HG03521 (cell line): ENCODE data around the gene ZBED4.
A peak's percentile ranks its signal among the peaks of the same experiment; 100 is the strongest.
"Not testable (repeated sequence)": the region's sequence is repeated elsewhere in the genome, so short reads cannot be mapped to it uniquely, and the experiment has no call there.

Source experiments
- ATAC-seq: cut with Tn5 transposase; IDR thresholded peaks from one replicate; pipeline ENCODE4 v1.9.1; 2021; ENCODE audit warnings: mild to moderate bottlenecking, moderate library complexity; ENCODE audit not compliant: unreplicated experiment

The ZBED4 gene

GRCh38 chr22:49852898-49853894 lies at the start of gene ZBED4:
TSS of gene ZBED4 (plus strand) at chr22:49853844. CDS start at chr22:49883663, 29,819 bp downstream.
- peak; percentile 85 for ATAC-seq

- no peak for ATAC-seq
Measured at GRCh38 chr22:49807129-49807528, 46.5 kb upstream of the ZBED4 start.

- ATAC-seq = no peak
Measured at GRCh38 chr22:49807780-49808708, 45.6 kb upstream of the ZBED4 start.

GRCh38 chr22:49810363-49811019 lies 43.2 kb upstream of the ZBED4 start:
- ATAC-seq = no peak

- ATAC-seq = no peak
Measured at GRCh38 chr22:49811020-49811791, 42.4 kb upstream of the ZBED4 start.

GRCh38 chr22:49812838-49813237 lies 40.8 kb upstream of the ZBED4 start:
- ATAC-seq = no peak

GRCh38 chr22:49814164-49814686 lies 39.4 kb upstream of the ZBED4 start:
- ATAC-seq = no peak

- ATAC-seq = no peak
Measured at GRCh38 chr22:49814856-49815255, 38.8 kb upstream of the ZBED4 start.

- no peak for ATAC-seq
Measured at GRCh38 chr22:49815641-49816091, 38.0 kb upstream of the ZBED4 start.

- ATAC-seq = no peak
Measured at GRCh38 chr22:49817359-49817758, 36.3 kb upstream of the ZBED4 start.

- ATAC-seq = no peak
Measured at GRCh38 chr22:49820984-49821383, 32.7 kb upstream of the ZBED4 start.

- not testable (repeated sequence) for ATAC-seq
Measured at GRCh38 chr22:49821741-49822140, 31.9 kb upstream of the ZBED4 start.

GRCh38 chr22:49823289-49824045 lies 30.2 kb upstream of the ZBED4 start:
- ATAC-seq = no peak

GRCh38 chr22:49824185-49824925 lies 29.3 kb upstream of the ZBED4 start:
- ATAC-seq = no peak

- ATAC-seq = no peak
Measured at GRCh38 chr22:49824936-49825335, 28.7 kb upstream of the ZBED4 start.

GRCh38 chr22:49825436-49825835 lies 28.2 kb upstream of the ZBED4 start:
- no peak for ATAC-seq

GRCh38 chr22:49825944-49826602 lies 27.6 kb upstream of the ZBED4 start:
- no peak for ATAC-seq
